Measurements from ENCODE around the gene PGLYRP4.

Gene PGLYRP4

DNA sequence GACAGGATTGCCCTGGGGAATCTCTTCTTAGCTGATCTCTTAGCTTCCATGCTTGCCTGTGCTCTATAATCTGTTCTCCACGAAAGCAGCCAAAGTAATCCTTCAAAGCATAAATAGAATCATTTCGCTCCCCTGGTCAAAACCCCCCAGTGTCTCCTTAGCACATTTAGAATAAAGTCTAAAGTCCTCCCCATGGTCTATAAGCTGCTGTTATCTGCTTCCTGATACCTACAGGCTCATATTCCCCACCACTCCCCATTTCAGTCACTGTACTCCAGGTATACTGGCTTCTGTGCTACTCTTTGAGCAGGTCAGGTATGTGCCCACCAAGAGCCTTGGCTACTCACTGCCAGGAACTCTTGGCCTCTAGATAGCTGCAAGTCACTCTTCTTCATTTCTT lies 23.9 kb upstream of the PGLYRP4 start:
- Histone ChIP-seq H3K9ac (ENCODE audit: low read length) (no peak overlapping the region), H3K27ac (ENCODE audit: low read depth, low read length) (no peak overlapping the region), H3K4me1 (ENCODE audit: insufficient read depth, low read length) (no peaks in the 10 kb centered on the region), H3K9me3 (ENCODE audit: low read length) (no peaks in the 10 kb centered on the region), H3K36me3 (ENCODE audit: insufficient read depth, low read length) (no peaks in the 10 kb centered on the region), H3K27me3 (ENCODE audit: control insufficient read depth in 1 of 2, insufficient read depth in 2 of 2, low read length in 2 of 2) (no peaks in the 10 kb centered on the region), H3K4me3 (ENCODE audit: low read depth in 1 of 2, low read length in 2 of 2) (no peak overlapping the region)

DNA sequence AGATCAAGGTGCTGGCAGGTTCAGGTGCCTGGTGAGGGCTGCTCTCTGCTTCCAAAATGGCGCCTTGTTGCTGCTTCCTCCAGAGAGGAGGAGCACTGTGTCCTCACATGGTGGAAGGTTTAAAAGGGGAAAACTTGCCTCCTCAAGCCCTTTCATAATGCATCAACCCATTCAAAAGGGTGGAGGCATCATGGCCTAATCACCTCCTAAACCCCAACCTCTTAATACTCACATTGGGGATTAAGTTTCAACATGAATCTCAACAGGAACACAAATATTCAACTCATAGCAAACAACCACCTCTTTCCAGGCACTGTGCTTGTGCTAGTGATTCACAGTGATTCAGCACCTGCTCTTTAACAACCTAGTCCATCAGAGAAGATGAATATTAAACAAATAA lies 22.6 kb upstream of the PGLYRP4 start:
- Histone ChIP-seq H3K9me3 (ENCODE audit: low read length) (no peaks in the 10 kb centered on the region), H3K4me3 (ENCODE audit: low read depth in 1 of 2, low read length in 2 of 2) (no peak overlapping the region), H3K4me1 (ENCODE audit: insufficient read depth, low read length) (no peaks in the 10 kb centered on the region), H3K36me3 (ENCODE audit: insufficient read depth, low read length) (no peaks in the 10 kb centered on the region), H3K27ac (ENCODE audit: low read depth, low read length) (no peak overlapping the region), H3K9ac (ENCODE audit: low read length) (no peak overlapping the region), H3K27me3 (ENCODE audit: control insufficient read depth in 1 of 2, insufficient read depth in 2 of 2, low read length in 2 of 2) (no peaks in the 10 kb centered on the region)

DNA sequence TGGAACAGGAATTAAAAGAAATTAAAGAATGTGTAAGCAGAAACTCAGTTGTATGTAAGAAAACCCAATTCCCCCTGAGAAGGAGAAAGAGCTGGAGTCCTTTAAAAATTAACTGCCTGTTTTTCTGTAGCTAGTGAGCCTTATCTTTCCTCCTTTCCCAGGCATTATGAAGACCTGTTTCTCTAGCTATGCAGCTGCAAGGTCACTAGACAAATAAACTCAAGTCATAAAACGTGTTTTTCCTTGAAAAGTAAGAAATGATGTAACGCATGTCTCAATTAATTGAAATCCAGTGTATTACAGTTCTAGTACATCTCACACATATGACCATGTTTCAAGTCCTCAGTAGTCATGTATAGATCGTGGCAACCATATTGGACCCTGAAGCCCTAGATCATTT lies 21.5 kb upstream of the PGLYRP4 start:
- Histone ChIP-seq H3K27me3 (ENCODE audit: control insufficient read depth in 1 of 2, insufficient read depth in 2 of 2, low read length in 2 of 2) (no peaks in the 10 kb centered on the region), H3K36me3 (ENCODE audit: insufficient read depth, low read length) (no peaks in the 10 kb centered on the region), H3K4me3 (ENCODE audit: low read depth in 1 of 2, low read length in 2 of 2) (no peak overlapping the region), H3K27ac (ENCODE audit: low read depth, low read length) (no peak overlapping the region), H3K4me1 (ENCODE audit: insufficient read depth, low read length) (no peaks in the 10 kb centered on the region), H3K9ac (ENCODE audit: low read length) (no peak overlapping the region), H3K9me3 (ENCODE audit: low read length) (no peaks in the 10 kb centered on the region)

DNA sequence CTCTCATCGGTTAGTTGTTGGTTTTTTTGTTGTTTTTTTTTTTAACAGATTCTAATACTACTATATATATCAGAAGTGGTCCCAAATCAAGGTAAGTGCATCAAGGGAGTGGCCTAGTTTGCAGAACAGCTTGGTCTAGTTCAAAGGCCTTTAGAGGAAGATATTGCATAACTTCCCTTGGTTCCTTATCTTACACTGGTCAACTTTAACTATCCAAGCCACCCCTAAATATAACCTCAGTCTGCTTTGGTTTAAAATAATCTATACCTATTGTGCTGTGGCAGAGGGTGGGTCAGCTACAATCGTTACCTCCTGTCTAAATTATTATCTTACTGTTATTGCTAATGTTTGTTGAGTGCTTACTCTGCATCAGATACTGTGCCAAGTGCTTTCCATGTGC lies 19.9 kb upstream of the PGLYRP4 start:
- no peaks in the 10 kb centered on the region for H3K9me3 ChIP-seq (ENCODE audit: low read length)
- no peak overlapping the region for H3K9ac ChIP-seq (ENCODE audit: low read length)
- no peaks in the 10 kb centered on the region for H3K36me3 ChIP-seq (ENCODE audit: insufficient read depth, low read length)
- no peaks in the 10 kb centered on the region for H3K4me1 ChIP-seq (ENCODE audit: insufficient read depth, low read length)
- H3K27ac ChIP-seq (ENCODE audit: low read depth, low read length) = no peak overlapping the region
- no peaks in the 10 kb centered on the region for H3K27me3 ChIP-seq (ENCODE audit: control insufficient read depth in 1 of 2, insufficient read depth in 2 of 2, low read length in 2 of 2)
- no peak overlapping the region for H3K4me3 ChIP-seq (ENCODE audit: low read depth in 1 of 2, low read length in 2 of 2)

DNA sequence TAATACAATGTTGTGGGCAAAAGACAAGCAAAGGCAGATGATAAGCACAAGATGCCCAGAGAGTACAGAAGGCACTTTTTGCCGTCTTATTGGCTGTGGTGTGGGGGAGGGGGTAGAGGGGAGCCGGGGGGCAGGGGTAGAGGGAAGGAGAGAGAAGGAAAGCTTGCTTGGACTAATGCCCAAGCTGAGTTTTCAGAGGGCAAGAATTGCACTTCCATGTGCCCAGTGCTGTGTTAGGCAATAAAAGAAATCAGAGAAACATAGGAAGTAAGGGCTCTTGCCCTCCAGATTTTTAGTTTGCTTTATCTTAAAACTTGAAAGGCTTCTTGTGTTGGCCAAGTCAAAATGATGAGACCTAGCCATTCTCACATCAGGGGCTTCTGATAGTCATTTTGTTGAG lies 18.4 kb upstream of the PGLYRP4 start:
- Histone ChIP-seq H3K9ac (ENCODE audit: low read length) (no peak overlapping the region), H3K36me3 (ENCODE audit: insufficient read depth, low read length) (no peaks in the 10 kb centered on the region), H3K27me3 (ENCODE audit: control insufficient read depth in 1 of 2, insufficient read depth in 2 of 2, low read length in 2 of 2) (no peaks in the 10 kb centered on the region), H3K4me1 (ENCODE audit: insufficient read depth, low read length) (no peaks in the 10 kb centered on the region), H3K4me3 (ENCODE audit: low read depth in 1 of 2, low read length in 2 of 2) (no peak overlapping the region), H3K27ac (ENCODE audit: low read depth, low read length) (no peak overlapping the region), H3K9me3 (ENCODE audit: low read length) (no peaks in the 10 kb centered on the region)

DNA sequence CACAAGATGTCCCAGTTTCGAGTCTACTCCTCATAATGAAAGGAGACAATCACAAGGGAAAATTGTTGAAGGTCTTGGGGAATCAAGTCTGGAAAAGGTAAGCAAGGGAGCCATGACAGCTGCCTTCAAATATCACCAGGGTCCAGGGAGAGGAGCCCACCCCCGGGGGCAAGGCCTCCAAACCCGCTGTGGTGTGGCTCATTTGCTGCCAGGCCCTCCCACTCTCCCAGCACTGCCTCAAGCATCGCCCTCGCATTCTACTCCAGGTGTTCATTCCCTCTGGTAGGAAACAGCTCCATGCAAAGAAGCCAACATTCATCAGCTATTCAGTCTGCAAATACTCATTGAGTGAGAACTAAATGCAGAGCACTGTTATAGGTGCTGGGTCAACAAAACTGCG lies 17.6 kb upstream of the PGLYRP4 start:
- H3K27ac ChIP-seq (ENCODE audit: low read depth, low read length) = no peak overlapping the region
- H3K27me3 ChIP-seq (ENCODE audit: control insufficient read depth in 1 of 2, insufficient read depth in 2 of 2, low read length in 2 of 2) = no peaks in the 10 kb centered on the region
- no peaks in the 10 kb centered on the region for H3K4me1 ChIP-seq (ENCODE audit: insufficient read depth, low read length)
- H3K9me3 ChIP-seq (ENCODE audit: low read length) = no peaks in the 10 kb centered on the region
- H3K9ac ChIP-seq (ENCODE audit: low read length) = no peak overlapping the region
- no peaks in the 10 kb centered on the region for H3K36me3 ChIP-seq (ENCODE audit: insufficient read depth, low read length)
- H3K4me3 ChIP-seq (ENCODE audit: low read depth in 1 of 2, low read length in 2 of 2) = no peak overlapping the region

DNA sequence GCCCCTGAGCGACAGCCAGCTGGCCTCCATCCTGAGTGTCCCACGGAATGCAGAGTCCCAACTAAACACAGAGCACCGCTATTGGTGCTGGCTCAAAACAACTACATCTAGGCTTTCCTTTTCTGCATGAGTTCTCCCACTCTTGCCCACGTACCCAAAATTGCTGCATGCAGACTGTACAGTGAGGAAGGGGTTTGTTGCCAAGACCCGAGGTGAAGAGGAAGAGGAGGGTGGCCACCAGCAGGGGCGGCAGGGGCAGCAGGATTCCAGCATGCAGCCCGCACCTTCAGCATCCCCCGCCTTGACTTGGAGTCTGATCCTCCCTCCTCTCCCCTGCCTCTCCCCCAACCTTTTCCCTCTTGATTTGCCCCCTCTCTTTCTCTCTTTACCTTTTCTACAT lies 17.1 kb upstream of the PGLYRP4 start:
- H3K9ac ChIP-seq (ENCODE audit: low read length) = no peak overlapping the region
- no peaks in the 10 kb centered on the region for H3K4me1 ChIP-seq (ENCODE audit: insufficient read depth, low read length)
- no peaks in the 10 kb centered on the region for H3K36me3 ChIP-seq (ENCODE audit: insufficient read depth, low read length)
- no peak overlapping the region for H3K27ac ChIP-seq (ENCODE audit: low read depth, low read length)
- no peaks in the 10 kb centered on the region for H3K27me3 ChIP-seq (ENCODE audit: control insufficient read depth in 1 of 2, insufficient read depth in 2 of 2, low read length in 2 of 2)
- H3K9me3 ChIP-seq (ENCODE audit: low read length) = no peaks in the 10 kb centered on the region
- H3K4me3 ChIP-seq (ENCODE audit: low read depth in 1 of 2, low read length in 2 of 2) = no peak overlapping the region

DNA sequence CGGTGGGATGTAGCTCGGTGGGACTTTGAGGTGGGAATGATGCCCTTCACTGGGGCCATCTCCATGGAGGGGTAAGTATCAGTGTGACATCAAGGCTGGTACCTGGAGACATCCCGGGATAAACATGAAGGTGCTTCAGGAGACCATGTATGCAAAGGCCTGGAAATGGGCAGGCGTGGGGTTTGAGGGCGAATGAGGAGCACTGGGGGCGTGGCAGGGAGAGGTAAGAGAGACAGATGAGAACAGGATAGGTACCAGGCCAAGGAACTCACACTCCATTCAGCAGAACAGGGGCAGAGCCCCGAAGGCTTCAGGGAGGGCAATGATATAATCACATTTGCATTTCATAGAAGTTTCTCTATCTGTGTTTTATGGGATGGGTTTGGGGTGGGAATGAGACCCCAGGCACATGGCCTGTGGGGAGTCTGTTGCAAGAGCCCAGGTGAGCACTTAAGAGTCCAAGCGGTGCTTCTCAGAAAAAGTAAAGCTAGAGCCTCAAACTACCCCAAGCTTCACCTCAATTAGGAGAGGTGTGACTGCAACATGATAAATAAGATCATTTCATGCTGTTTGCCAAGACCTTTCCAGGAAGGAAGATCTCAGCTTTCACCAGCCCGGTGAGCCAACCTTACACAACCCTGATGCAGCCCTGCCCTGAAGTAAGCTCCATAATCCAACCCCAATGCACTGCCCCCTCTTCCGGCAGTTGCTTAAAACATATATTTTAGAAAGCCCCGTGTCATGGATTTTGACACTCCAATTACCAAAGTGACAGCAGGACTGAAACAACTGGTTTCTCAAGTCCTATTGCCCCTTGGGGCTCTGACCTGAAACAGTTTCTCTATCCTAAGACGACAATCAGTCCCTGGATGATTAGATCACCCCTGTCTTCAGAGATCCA lies 16.4 kb upstream of the PGLYRP4 start:
- Histone ChIP-seq H3K27me3 (ENCODE audit: control insufficient read depth in 1 of 2, insufficient read depth in 2 of 2, low read length in 2 of 2) (no peaks in the 10 kb centered on the region), H3K27ac (ENCODE audit: low read depth, low read length) (no peak overlapping the region), H3K36me3 (ENCODE audit: insufficient read depth, low read length) (no peaks in the 10 kb centered on the region)

DNA sequence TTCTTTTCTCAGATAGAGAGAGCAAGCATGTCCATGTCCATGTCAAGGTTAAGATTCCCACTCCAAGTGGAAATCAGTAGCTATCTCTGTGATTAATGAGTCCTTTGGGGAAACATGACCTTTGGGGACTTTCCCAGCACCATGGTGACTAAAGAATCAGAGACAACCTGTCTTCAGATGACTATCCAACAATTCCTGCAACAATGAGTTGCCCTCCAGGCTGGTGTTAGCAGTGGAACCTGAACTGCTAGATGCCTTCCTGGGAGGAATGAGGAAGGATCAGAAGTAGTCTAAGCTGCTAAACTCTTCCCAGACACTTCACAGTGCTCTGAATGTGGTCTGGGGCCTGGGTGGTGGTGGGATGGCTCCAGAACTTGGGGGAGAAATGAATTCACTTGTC lies 15.5 kb upstream of the PGLYRP4 start:
- Histone ChIP-seq H3K27ac (ENCODE audit: low read depth, low read length) (no peak overlapping the region), H3K9ac (ENCODE audit: low read length) (no peak overlapping the region), H3K9me3 (ENCODE audit: low read length) (no peaks in the 10 kb centered on the region), H3K36me3 (ENCODE audit: insufficient read depth, low read length) (no peaks in the 10 kb centered on the region), H3K4me1 (ENCODE audit: insufficient read depth, low read length) (no peaks in the 10 kb centered on the region), H3K27me3 (ENCODE audit: control insufficient read depth in 1 of 2, insufficient read depth in 2 of 2, low read length in 2 of 2) (no peaks in the 10 kb centered on the region), H3K4me3 (ENCODE audit: low read depth in 1 of 2, low read length in 2 of 2) (no peak overlapping the region)

More for the DNA sequence above, 16.4 kb upstream of the PGLYRP4 start:
- H3K4me3 ChIP-seq (ENCODE audit: low read depth in 1 of 2, low read length in 2 of 2) = no peak overlapping the region
- H3K9me3 ChIP-seq (ENCODE audit: low read length) = no peaks in the 10 kb centered on the region
- no peak overlapping the region for H3K9ac ChIP-seq (ENCODE audit: low read length)
- H3K4me1 ChIP-seq (ENCODE audit: insufficient read depth, low read length) = no peaks in the 10 kb centered on the region

DNA sequence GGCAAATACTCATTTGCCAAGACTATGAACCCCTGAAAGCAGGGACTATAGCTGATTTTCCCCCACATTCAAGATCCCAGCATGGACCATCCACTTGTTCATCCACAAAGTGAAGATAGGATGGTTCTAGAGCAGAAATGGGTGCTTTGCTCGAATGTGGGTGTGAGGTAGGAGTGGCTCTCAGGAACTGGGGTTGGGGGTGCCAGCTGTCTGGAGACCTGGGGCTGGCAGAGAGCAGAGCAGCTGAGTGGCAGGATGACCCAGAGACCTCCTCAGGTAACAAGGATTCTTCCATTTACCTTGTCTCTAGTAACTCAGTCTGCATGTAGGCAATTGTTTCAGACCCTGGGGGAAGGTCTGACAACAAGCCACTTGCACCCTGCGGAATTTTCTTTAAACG lies 15.0 kb upstream of the PGLYRP4 start:
- Histone ChIP-seq H3K4me1 (ENCODE audit: insufficient read depth, low read length) (no peaks in the 10 kb centered on the region), H3K36me3 (ENCODE audit: insufficient read depth, low read length) (no peaks in the 10 kb centered on the region), H3K9me3 (ENCODE audit: low read length) (no peaks in the 10 kb centered on the region), H3K27me3 (ENCODE audit: control insufficient read depth in 1 of 2, insufficient read depth in 2 of 2, low read length in 2 of 2) (no peaks in the 10 kb centered on the region), H3K4me3 (ENCODE audit: low read depth in 1 of 2, low read length in 2 of 2) (no peak overlapping the region), H3K9ac (ENCODE audit: low read length) (no peak overlapping the region), H3K27ac (ENCODE audit: low read depth, low read length) (no peak overlapping the region)

DNA sequence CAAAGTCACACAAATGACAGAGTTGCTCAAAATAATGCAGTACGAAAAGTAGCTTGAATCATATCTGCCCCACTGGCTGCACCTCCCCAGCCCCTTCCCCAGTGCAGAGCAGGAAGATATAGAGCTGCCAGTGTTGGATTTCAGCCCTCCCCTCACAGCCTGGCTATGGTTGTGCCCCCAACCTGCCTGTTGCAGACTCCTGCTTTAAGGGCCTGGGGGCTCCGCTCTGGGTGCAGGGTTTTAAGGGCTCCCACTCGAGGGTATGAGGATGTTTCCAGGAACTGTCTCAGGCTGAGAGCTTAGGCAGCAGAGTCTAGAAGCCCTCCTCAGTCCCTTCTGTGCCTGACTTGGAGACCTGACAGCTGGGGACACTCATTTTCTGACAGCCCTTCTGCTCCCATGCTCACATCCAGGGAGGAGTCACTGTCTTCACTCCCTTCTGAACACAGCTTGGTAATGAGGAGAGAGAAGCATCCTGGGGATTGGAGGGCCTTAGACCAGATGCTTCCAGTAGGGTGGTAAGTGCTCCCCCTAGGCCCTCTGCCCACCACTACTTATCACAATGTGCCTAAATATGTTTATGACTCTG lies 13.6 kb upstream of the PGLYRP4 start:
- H3K4me1 ChIP-seq (ENCODE audit: insufficient read depth, low read length) = no peaks in the 10 kb centered on the region
- no peak overlapping the region for H3K27ac ChIP-seq (ENCODE audit: low read depth, low read length)

More for the DNA sequence above, 13.6 kb upstream of the PGLYRP4 start:
- H3K9ac ChIP-seq (ENCODE audit: low read length) = no peak overlapping the region
- no peaks in the 10 kb centered on the region for H3K36me3 ChIP-seq (ENCODE audit: insufficient read depth, low read length)
- no peaks in the 10 kb centered on the region for H3K27me3 ChIP-seq (ENCODE audit: control insufficient read depth in 1 of 2, insufficient read depth in 2 of 2, low read length in 2 of 2)
- H3K4me3 ChIP-seq (ENCODE audit: low read depth in 1 of 2, low read length in 2 of 2) = no peak overlapping the region
- H3K9me3 ChIP-seq (ENCODE audit: low read length) = no peaks in the 10 kb centered on the region

Data from muscle layer of colon (tissue), 2 donors.